ENCODE measurements around the gene NDUFB7. TPM values are rescaled to one million over a fixed set of nuclear protein-coding genes. Genes with fewer than 3 reads are reported as not detected.

Gene NDUFB7
- total RNA-seq, 1 donor from 2014 or later: 101 TPM

Small RNAs within 50 kb of the gene (small RNA-seq; reads per million reads assigned to genes)
- not detected for gene RN7SL842P (ENCODE audit: low replicate concordance)

Other genes with a start within 250 kb of the NDUFB7 start
- 0.98 TPM for gene ADGRE5, start 190.6 kb downstream of the NDUFB7 start, total RNA-seq
- 23.1 TPM for gene DDX39A, start 152.7 kb downstream of the NDUFB7 start, total RNA-seq
- 79.4 TPM for gene PKN1, start 138.8 kb downstream of the NDUFB7 start, total RNA-seq
- gene PTGER1, start 96.7 kb downstream of the NDUFB7 start, total RNA-seq: not detected
- 25.3 TPM for gene GIPC1, start 75.9 kb downstream of the NDUFB7 start, total RNA-seq
- 29.3 TPM for gene DNAJB1, start 53.7 kb downstream of the NDUFB7 start, total RNA-seq
- 12.0 TPM for gene TECR, start 42.5 kb downstream of the NDUFB7 start, total RNA-seq
- not detected for gene CLEC17A, start 11.0 kb upstream of the NDUFB7 start, total RNA-seq
- not detected for gene ADGRE3, start 102.8 kb upstream of the NDUFB7 start, total RNA-seq
- 21.6 TPM for gene ZNF333, start 118.0 kb upstream of the NDUFB7 start, total RNA-seq
- under 0.01 TPM for gene ADGRE2, start 206.5 kb upstream of the NDUFB7 start, total RNA-seq